H9 (cell line): ENCODE measurements around the gene HABP4. TPM values are rescaled to one million over a fixed set of nuclear protein-coding genes. Genes with fewer than 3 reads are reported as not detected.

ENCODE experiments used
- DNase-seq: peaks from one replicate; pipeline ENCODE4 v3.0.0-alpha.2; 2017
- H2AFZ ChIP-seq: one replicate; pipeline ENCODE4 v1.6.1; 2013; ENCODE audit warnings: mild to moderate bottlenecking, low read length, control low read depth, moderate library complexity
- H2AK5ac ChIP-seq: 2 replicates; pipeline ENCODE4 v1.6.1; 2013; ENCODE audit warnings: low read length, control low read depth, mixed read lengths; ENCODE audit not compliant: insufficient read length
- H2BK120ac ChIP-seq: one replicate; pipeline ENCODE4 v1.6.1; 2013; ENCODE audit warnings: low read depth, mild to moderate bottlenecking, low read length, control low read depth, inconsistent platforms; ENCODE audit not compliant: poor library complexity, severe bottlenecking
- H2BK12ac ChIP-seq: 2 replicates; pipeline ENCODE4 v1.6.1; 2013; ENCODE audit warnings: low read length, control low read depth, mixed read lengths, low read depth; ENCODE audit not compliant: insufficient read length
- H2BK15ac ChIP-seq: 2 replicates; pipeline ENCODE4 v1.6.1; 2013; ENCODE audit warnings: low read depth, low read length, control low read depth
- H2BK20ac ChIP-seq: one replicate; pipeline ENCODE4 v1.6.1; 2013; ENCODE audit warnings: low read depth, mild to moderate bottlenecking, low read length, control low read depth, inconsistent platforms; ENCODE audit not compliant: poor library complexity, severe bottlenecking
- H2BK5ac ChIP-seq: 2 replicates; pipeline ENCODE4 v1.6.1; 2013; ENCODE audit warnings: low read length, control low read depth, mixed read lengths; ENCODE audit not compliant: insufficient read length
- H3K14ac ChIP-seq: 2 replicates; pipeline ENCODE4 v1.6.1; 2013; ENCODE audit warnings: low read length, control low read depth; ENCODE audit not compliant: insufficient read depth
- H3K18ac ChIP-seq: 2 replicates; pipeline ENCODE4 v1.6.1; 2013; ENCODE audit warnings: low read depth, mild to moderate bottlenecking, mixed read lengths, low read length, control low read depth; ENCODE audit not compliant: insufficient read length
- H3K23ac ChIP-seq: 2 replicates; pipeline ENCODE4 v1.6.1; 2013; ENCODE audit warnings: low read length, control low read depth, mixed read lengths, low read depth; ENCODE audit not compliant: insufficient read length
- H3K23me2 ChIP-seq: 2 replicates; pipeline ENCODE4 v1.6.1; 2013; ENCODE audit warnings: low read depth, mild to moderate bottlenecking, mixed read lengths, low read length, control low read depth; ENCODE audit not compliant: insufficient read length, poor library complexity, severe bottlenecking
- H3K27ac ChIP-seq: 2 replicates; pipeline ENCODE4 v1.5.1; 2013; ENCODE audit warnings: low read length, control low read depth, mixed read lengths, low read depth; ENCODE audit not compliant: insufficient read length
- H3K27me3 ChIP-seq: 2 replicates; pipeline ENCODE4 v1.6.1; 2013; ENCODE audit warnings: low read length, control low read depth, inconsistent platforms; ENCODE audit not compliant: insufficient read depth
- H3K4ac ChIP-seq: 2 replicates; pipeline ENCODE4 v1.6.1; 2013; ENCODE audit warnings: low read depth, mild to moderate bottlenecking, control low read depth, inconsistent platforms, low read length, moderate library complexity
- H3K4me1 ChIP-seq: 2 replicates; pipeline ENCODE4 v1.6.1; 2013; ENCODE audit warnings: low read length, control low read depth, inconsistent platforms; ENCODE audit not compliant: insufficient read depth
- H3K4me2 ChIP-seq: 2 replicates; pipeline ENCODE4 v1.6.1; 2013; ENCODE audit warnings: low read length, control low read depth, mixed read lengths; ENCODE audit not compliant: insufficient read length, insufficient read depth
- H3K56ac ChIP-seq: 2 replicates; pipeline ENCODE4 v1.6.1; 2013; ENCODE audit warnings: low read depth, mild to moderate bottlenecking, mixed read lengths, low read length, control low read depth; ENCODE audit not compliant: insufficient read length
- H3K79me1 ChIP-seq: 2 replicates; pipeline ENCODE4 v1.6.1; 2013; ENCODE audit warnings: low read depth, mild to moderate bottlenecking, moderate library complexity, low read length, control low read depth, inconsistent platforms; ENCODE audit not compliant: insufficient read depth, poor library complexity, severe bottlenecking
- H3K79me2 ChIP-seq: 2 replicates; pipeline ENCODE4 v1.6.1; 2013; ENCODE audit warnings: low read length, control low read depth, inconsistent platforms; ENCODE audit not compliant: insufficient read depth
- H3K9ac ChIP-seq: 2 replicates; pipeline ENCODE4 v1.6.1; 2013; ENCODE audit warnings: low read length, control low read depth, mixed read lengths; ENCODE audit not compliant: insufficient read length; ENCODE audit errors: extremely low read depth
- H3K9me3 ChIP-seq: one replicate; pipeline ENCODE4 v1.6.1; 2013; ENCODE audit warnings: low read depth, low read length, inconsistent platforms; ENCODE audit not compliant: control insufficient read depth
- H3T11ph ChIP-seq: one replicate; pipeline ENCODE4 v1.6.1; 2013; ENCODE audit warnings: mild to moderate bottlenecking, low read length, control low read depth, inconsistent platforms
- H4K20me1 ChIP-seq: one replicate; pipeline ENCODE4 v1.6.1; 2013; ENCODE audit not compliant: control insufficient read depth, insufficient read length, insufficient read depth
- H4K5ac ChIP-seq: 2 replicates; pipeline ENCODE4 v1.6.1; 2013; ENCODE audit warnings: low read depth, mild to moderate bottlenecking, mixed read lengths, low read length, control low read depth; ENCODE audit not compliant: insufficient read length
- H4K8ac ChIP-seq: replicated peaks from 2 replicates; pipeline ENCODE4 v1.6.1; 2013; ENCODE audit warnings: low read length, control low read depth, mixed read lengths, low read depth; ENCODE audit not compliant: insufficient read length
- H4K91ac ChIP-seq: 2 replicates; pipeline ENCODE4 v1.6.1; 2013; ENCODE audit warnings: low read depth, mild to moderate bottlenecking, moderate library complexity, mixed read lengths, low read length, control low read depth; ENCODE audit not compliant: insufficient read length
- H3K27ac Mint-ChIP-seq, 3 experiments: 2 replicates in 2 of 3; 3 replicates in 1 of 3; pipeline ENCODE4 v1.8.0; 2020 to 2021; ENCODE audit warnings: mixed read lengths in 3 of 3, mild to moderate bottlenecking in 1 of 3, moderate library complexity in 1 of 3
- H3K27me3 Mint-ChIP-seq: 2 replicates; pipeline ENCODE4 v1.8.0; 2021; ENCODE audit warnings: low read depth, mild to moderate bottlenecking, moderate library complexity, mixed read lengths
- H3K36me3 Mint-ChIP-seq, 3 experiments: 2 replicates in 2 of 3; 3 replicates in 1 of 3; pipeline ENCODE4 v1.8.0; 2020 to 2021; ENCODE audit warnings: low read depth in 3 of 3, mixed read lengths in 3 of 3; ENCODE audit not compliant: insufficient read depth in 1 of 3
- H3K4me1 Mint-ChIP-seq, 2 experiments: 2 replicates each; pipeline ENCODE4 v1.8.0; 2020; ENCODE audit warnings: mixed read lengths in 2 of 2
- H3K4me3 Mint-ChIP-seq, 2 experiments: 2 replicates in 1 of 2; 3 replicates in 1 of 2; pipeline ENCODE4 v1.8.0; 2020 to 2021; ENCODE audit warnings: mild to moderate bottlenecking in 2 of 2, mixed read lengths in 2 of 2, moderate library complexity in 1 of 2
- H3K9me3 Mint-ChIP-seq, 2 experiments: 2 replicates in 1 of 2; 3 replicates in 1 of 2; pipeline ENCODE4 v1.8.0; 2020; ENCODE audit warnings: mild to moderate bottlenecking in 2 of 2, mixed read lengths in 2 of 2, moderate library complexity in 1 of 2
- CTCF ChIP-seq: fragments of 200-600 bp; sonication (generic); conservative IDR thresholded peaks from 3 replicates; pipeline ENCODE4 v1.8.0; 2021; ENCODE audit warnings: antibody characterized with exemption, mild to moderate bottlenecking
- whole genome bisulfite sequencing: extraction: QIAGEN DNeasy Blood & Tissue Kit; methylation state at CpG from one replicate; pipeline ENCODE4 v1.1.7; 2013; ENCODE audit warnings: missing lambda C conversion rate, low lambda C conversion rate, mixed read lengths; ENCODE audit not compliant: insufficient read length; ENCODE audit errors: extremely low coverage; 5-methylcytosine and 5-hydroxymethylcytosine counted together
- total RNA-seq: library from RNA; stranded (reverse); gene quantifications from 2 replicates; pipeline ENCODE4 v1.2.1, GENCODE V29; 2021

HABP4 gene
- total RNA-seq, 1 experiment from 2014 or later: 7.5 TPM

DNA sequence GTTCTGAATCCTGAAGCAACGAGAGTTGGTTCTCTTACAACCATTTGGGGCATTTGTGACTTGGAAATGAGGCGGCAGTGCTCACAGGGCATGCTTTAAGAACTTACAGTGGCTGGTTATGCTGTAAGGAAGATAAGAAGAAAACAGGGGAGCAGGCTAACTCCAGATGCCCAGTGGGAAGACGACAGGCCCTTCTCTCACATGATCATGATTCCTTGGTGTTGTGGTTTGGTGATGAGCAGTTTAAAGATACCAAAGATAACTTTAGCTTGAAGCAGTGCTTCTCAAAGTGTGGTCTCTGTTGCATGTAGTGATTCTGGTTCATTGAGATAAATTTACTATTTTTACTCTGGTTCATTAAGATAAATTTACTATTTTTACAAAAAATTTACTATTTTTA lies 2.6 kb upstream of the HABP4 start:
- Histone ChIP-seq H3K4ac (no peak overlapping the region), H3K79me2 (no peaks in the 10 kb centered on the region), H2BK20ac (no peak overlapping the region), H3K4me2 (no peak overlapping the region), H3K9ac (no peak overlapping the region), H3T11ph (no peak overlapping the region), H4K5ac (no peak overlapping the region), H3K23me2 (peaks cover 6% of the 10 kb centered on the region), H4K91ac (no peak overlapping the region), H2BK15ac (no peak overlapping the region), H4K8ac (no peak overlapping the region), H3K23ac (no peak overlapping the region), H3K56ac (no peak overlapping the region), H4K20me1 (no peaks in the 10 kb centered on the region), H3K9me3 (no peaks in the 10 kb centered on the region), H2BK120ac (no peak overlapping the region), H2AFZ (no peak overlapping the region), H3K4me1 (no peaks in the 10 kb centered on the region), H3K18ac (no peak overlapping the region), H3K27me3 (peaks cover 5% of the 10 kb centered on the region; the same call in 1 of the 2 replicates), H3K79me1 (no peaks in the 10 kb centered on the region), H3K27ac (no peak overlapping the region), H3K14ac (no peak overlapping the region), H2BK12ac (no peak overlapping the region), H2BK5ac (no peak overlapping the region), H2AK5ac (no peak overlapping the region)
- H3K27me3 Mint-ChIP-seq: peaks cover 31% of the 10 kb centered on the region
- H3K27ac Mint-ChIP-seq: no peak overlapping the region
- H3K4me1 Mint-ChIP-seq: peaks cover 10 to 12% of the 10 kb centered on the region in 2 experiments
- H3K9me3 Mint-ChIP-seq: no peaks in the 10 kb centered on the region
- no peak overlapping the region for H3K4me3 Mint-ChIP-seq
- no peak for TF ChIP-seq CTCF
- H3K36me3 Mint-ChIP-seq: no peaks in the 10 kb centered on the region
- no peak for DNase-seq
- no CpG with 5 or more reads among the region's 3 CpGs for WGBS
